GM12878 (cell line): Measurements from ENCODE around the gene PLA2G1B. TPM values are rescaled to one million over a fixed set of nuclear protein-coding genes. Genes with fewer than 3 reads are reported as not detected.

Source experiments
- ATAC-seq: fragments of 200-7000 bp; cut with Tn5 transposase; 3 replicates; pipeline ENCODE4 v1.9.1; 2020; ENCODE audit warnings: mild to moderate bottlenecking, moderate library complexity
- BruUV-seq: library from RNA; stranded (reverse); fragments of 400-500 nt; replicated peaks from 2 replicates; lab custom pipeline; 2021; lab: Mats Ljungman, UMichigan
- CTCF ChIA-PET: fragments of 300-600 bp; sonication (Branson Sonifier 250); formaldehyde crosslinking; extraction: SDS; loops from one replicate; lab custom pipeline; 2021; ENCODE audit warnings: inconsistent platforms; lab: Yijun Ruan, JAX
- POLR2A ChIA-PET: fragments of 350-600 bp; formaldehyde crosslinking; extraction: SDS; loops from one replicate; lab custom pipeline; 2021; ENCODE audit warnings: inconsistent platforms; lab: Charles Lee
- RAD21 ChIA-PET: fragments of 300-600 bp; sonication (Branson Sonifier 250); formaldehyde crosslinking; loops from one replicate; lab custom pipeline; 2023; ENCODE audit warnings: antibody characterized with exemption; ENCODE audit not compliant: unreplicated experiment; lab: Charles Lee
- SMC1A ChIA-PET: fragments of 300-600 bp; sonication (Branson Sonifier 250); formaldehyde crosslinking; loops from one replicate; lab custom pipeline; 2023; ENCODE audit not compliant: unreplicated experiment, uncharacterized antibody; lab: Charles Lee
- DNase-seq: peaks from one replicate; pipeline ENCODE4 v3.0.0-alpha.2; 2011; ENCODE audit warnings: low read depth, low spot score
- FAIRE-seq: peaks from 3 replicates; lab custom pipeline; 2011; peaks lifted over from hg19 to GRCh38; lab: Jason Lieb, UNC
- H2AFZ ChIP-seq: 2 replicates; pipeline ENCODE4 v1.6.0; 2011; ENCODE audit warnings: low read depth, low read length, control low read depth; ENCODE audit not compliant: control insufficient read depth
- H3K27ac ChIP-seq: 2 replicates; pipeline ENCODE4 v1.5.1; 2011; ENCODE audit warnings: control low read depth; ENCODE audit not compliant: control insufficient read depth, insufficient read depth
- H3K27me3 ChIP-seq, 2 experiments: replicated peaks in 1 of 2; 2 replicates each; pipeline versions ENCODE4 v1.6.0 to v1.6.1; 2011; ENCODE audit warnings: low read length in 1 of 2; ENCODE audit not compliant: control insufficient read depth in 2 of 2, insufficient read depth in 2 of 2
- H3K36me3 ChIP-seq, 2 experiments: 2 replicates each; pipeline ENCODE4 v1.5.1; 2011; ENCODE audit warnings: low read length in 1 of 2; ENCODE audit not compliant: control insufficient read depth in 2 of 2, insufficient read depth in 2 of 2
- H3K4me1 ChIP-seq: 2 replicates; pipeline ENCODE4 v1.6.1; 2011; ENCODE audit warnings: mild to moderate bottlenecking, low read length, moderate library complexity, mixed read lengths; ENCODE audit not compliant: control insufficient read depth, insufficient read depth
- H3K4me2 ChIP-seq: 2 replicates; pipeline ENCODE4 v1.6.0; 2011; ENCODE audit warnings: control low read depth; ENCODE audit not compliant: control insufficient read depth, insufficient read depth
- H3K4me3 ChIP-seq: fragments of 200-600 bp; sonication (generic); 2 replicates; pipeline ENCODE4 v1.5.1; 2016
- H3K79me2 ChIP-seq: 2 replicates; pipeline ENCODE4 v1.6.0; 2011; ENCODE audit warnings: low read length; ENCODE audit not compliant: control insufficient read depth, insufficient read depth
- H3K9ac ChIP-seq: 2 replicates; pipeline ENCODE4 v1.8.0; 2011; ENCODE audit warnings: low read length, control low read depth, mixed read lengths; ENCODE audit not compliant: control insufficient read depth, insufficient read depth
- H3K9me3 ChIP-seq: replicated peaks from 3 replicates; pipeline ENCODE4 v1.5.1; 2011; ENCODE audit warnings: mild to moderate bottlenecking, low read length; ENCODE audit not compliant: control insufficient read depth, insufficient read depth
- H4K20me1 ChIP-seq: 2 replicates; pipeline ENCODE4 v1.6.0; 2011; ENCODE audit not compliant: control insufficient read depth, insufficient read depth
- BCL11A ChIP-seq: IDR thresholded peaks from 2 replicates; pipeline ENCODE4 v1.6.1; 2011; ENCODE audit warnings: low read depth, low read length
- BMI1 ChIP-seq: fragments of 450-650 bp; IDR thresholded peaks from 2 replicates; pipeline ENCODE4 v1.6.1; 2016; ENCODE audit warnings: mild to moderate bottlenecking, moderate library complexity, borderline replicate concordance
- CBFB ChIP-seq: IDR thresholded peaks from 2 replicates; pipeline ENCODE4 v1.6.1; 2016; ENCODE audit warnings: antibody characterized with exemption, low read depth
- HCFC1 ChIP-seq: fragments of 150-350 bp; IDR thresholded peaks from 2 replicates; pipeline ENCODE4 v1.6.1; 2014; ENCODE audit warnings: low read length
- JUNB ChIP-seq: IDR thresholded peaks from 2 replicates; pipeline ENCODE4 v1.6.1; 2016; ENCODE audit warnings: antibody characterized with exemption, mild to moderate bottlenecking
- KAT2A ChIP-seq: conservative IDR thresholded peaks from 2 replicates; pipeline ENCODE4 v1.6.1; 2011; ENCODE audit warnings: low read depth, low read length; ENCODE audit not compliant: control insufficient read depth
- MXI1 ChIP-seq: fragments of 150-350 bp; IDR thresholded peaks from 2 replicates; pipeline ENCODE4 v1.6.1; 2011; ENCODE audit warnings: low read depth, mild to moderate bottlenecking, inconsistent platforms, low read length, improper control_type of control experiment
- RBBP5 ChIP-seq: fragments of 200-600 bp; sonication (generic); conservative IDR thresholded peaks from 2 replicates; pipeline ENCODE4 v1.6.1; 2016
- SIX5 ChIP-seq: IDR thresholded peaks from 2 replicates; pipeline ENCODE4 v1.6.1; 2011; ENCODE audit warnings: mild to moderate bottlenecking, low read depth, low read length, moderate library complexity; ENCODE audit not compliant: severe bottlenecking
- STAT1 ChIP-seq: fragments of 450-650 bp; conservative IDR thresholded peaks from 2 replicates; pipeline ENCODE4 v1.6.1; 2014; ENCODE audit warnings: antibody characterized with exemption, mild to moderate bottlenecking
- WGBS: methylation state at CpG from one replicate; pipeline ENCODE4 v1.1.6; 2016; ENCODE audit warnings: low lambda C conversion rate; ENCODE audit not compliant: insufficient replicate concordance, insufficient coverage; ENCODE audit errors: missing lambda C conversion rate; 5-methylcytosine and 5-hydroxymethylcytosine counted together
- in situ Hi-C: fragments of 300-500 bp; cut with MboI; formaldehyde crosslinking; loops from 9 replicates; pipeline ENCODE4 v1.14.3; 2018; ENCODE audit warnings: mixed read lengths
- intact Hi-C: fragments of 100-400 bp; cut with micrococcal nuclease; formaldehyde crosslinking; loops from one replicate; pipeline ENCODE4 v1.14.2; 2022; ENCODE audit not compliant: unreplicated experiment
- polyA plus RNA-seq, 11 experiments: library from polyadenylated mRNA; depleted of rRNA in 4 of 11; unstranded in 6 of 11; stranded (reverse) in 5 of 11; fragments of >200 nt; fragmentation: Nextera tagmentation in 4 of 11; fragmentation: Illumina TruSeq in 1 of 11; extraction: Ambion mirVana in 4 of 11; extraction: Trizol in 1 of 11; gene quantifications; 1 replicate in 1 of 11; 2 replicates in 10 of 11; pipeline versions ENCODE4 v1.2.1 to v1.2.3, GENCODE V29; 2011 to 2016; ENCODE audit warnings: inconsistent platforms in 2 of 11, missing spikeins in 2 of 11, low read depth in 1 of 11
- total RNA-seq, 4 experiments: library from RNA; depleted of rRNA in 3 of 4; stranded (reverse); fragments of >200 nt in 3 of 4; fragmentation: Illumina TruSeq in 1 of 4; extraction: Trizol in 1 of 4; gene quantifications; 2 replicates each; pipeline versions ENCODE4 v1.2.1 to v1.2.3, GENCODE V29; 2013 to 2021
- TF ChIP-seq, protein P1 (sequence below): fragments of 450-650 bp; IDR thresholded peaks from 2 replicates; pipeline ENCODE4 v1.6.1; 2017; ENCODE audit warnings: borderline replicate concordance
- TF ChIP-seq, protein P2 (sequence below): IDR thresholded peaks from 2 replicates; pipeline ENCODE4 v1.6.1; 2012; ENCODE audit warnings: mild to moderate bottlenecking, low read depth, low read length
- TF ChIP-seq, protein P3 (sequence below): IDR thresholded peaks from 2 replicates; pipeline ENCODE4 v1.6.1; 2011; ENCODE audit warnings: borderline replicate concordance, low read depth, mild to moderate bottlenecking, moderate library complexity, low read length; ENCODE audit not compliant: insufficient read depth, poor library complexity, severe bottlenecking

The PLA2G1B gene
- total and polyA plus RNA-seq, 10 of the 15 experiments (the other 5 are each of a cell fraction or from before 2014, with no cell fraction given), result not detected

DNA sequence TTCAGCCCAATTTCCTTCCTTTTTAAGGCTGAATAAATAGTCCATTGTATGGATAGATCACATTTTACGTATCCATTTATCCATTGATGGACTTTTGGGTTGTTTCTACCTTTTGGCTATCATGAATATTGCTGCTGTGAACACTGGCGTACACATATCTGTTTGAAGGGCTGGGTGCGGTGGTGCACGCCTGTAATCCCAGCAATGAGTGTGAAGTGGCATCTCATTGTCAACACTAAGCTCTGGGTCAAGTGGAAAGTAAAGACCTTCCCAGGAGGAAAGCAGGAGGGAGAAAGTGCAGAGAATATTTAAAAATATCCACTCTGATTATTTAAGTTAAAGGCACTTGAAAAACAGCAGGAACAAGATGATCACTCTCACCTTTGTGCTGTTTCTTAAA, 11.7 kb upstream of the PLA2G1B start:
- in situ Hi-C loops, result no loop called here
- RAD21 ChIA-PET, result interaction anchor here (0.6 kb wide), 1 partner anchor 85 kb away, joined by 4 read pairs; no protein-coding TSS in a partner anchor
- no TSS peak for BruUV-seq

More for the DNA sequence above, 11.7 kb upstream of the PLA2G1B start:
- Histone ChIP-seq H3K27me3 (no peaks in the 10 kb centered on the region), H3K9me3 (peaks cover 10% of the 10 kb centered on the region; the same call in 2 of the 3 replicates), H3K36me3 (no peaks in the 10 kb centered on the region), H4K20me1 (no peaks in the 10 kb centered on the region), H2AFZ (no peak overlapping the region), H3K27ac (no peak overlapping the region), H3K79me2 (no peaks in the 10 kb centered on the region), H3K4me2 (no peak overlapping the region), H3K4me3 (no peak overlapping the region), H3K4me1 (no peaks in the 10 kb centered on the region), H3K9ac (no peak overlapping the region)
- ATAC-seq (no peak), DNase-seq (no peak), FAIRE-seq (no peak)
- TF ChIP-seq HCFC1 (no peak), BMI1 (no peak), BCL11A (no peak), CBFB (no peak), RBBP5 (no peak), MXI1 (no peak), KAT2A (no peak), STAT1 (no peak), SIX5 (no peak), JUNB (no peak)
- TF ChIP-seq, protein P1, sequence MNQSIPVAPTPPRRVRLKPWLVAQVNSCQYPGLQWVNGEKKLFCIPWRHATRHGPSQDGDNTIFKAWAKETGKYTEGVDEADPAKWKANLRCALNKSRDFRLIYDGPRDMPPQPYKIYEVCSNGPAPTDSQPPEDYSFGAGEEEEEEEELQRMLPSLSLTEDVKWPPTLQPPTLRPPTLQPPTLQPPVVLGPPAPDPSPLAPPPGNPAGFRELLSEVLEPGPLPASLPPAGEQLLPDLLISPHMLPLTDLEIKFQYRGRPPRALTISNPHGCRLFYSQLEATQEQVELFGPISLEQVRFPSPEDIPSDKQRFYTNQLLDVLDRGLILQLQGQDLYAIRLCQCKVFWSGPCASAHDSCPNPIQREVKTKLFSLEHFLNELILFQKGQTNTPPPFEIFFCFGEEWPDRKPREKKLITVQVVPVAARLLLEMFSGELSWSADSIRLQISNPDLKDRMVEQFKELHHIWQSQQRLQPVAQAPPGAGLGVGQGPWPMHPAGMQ, result no peak
- TF ChIP-seq, protein P2, sequence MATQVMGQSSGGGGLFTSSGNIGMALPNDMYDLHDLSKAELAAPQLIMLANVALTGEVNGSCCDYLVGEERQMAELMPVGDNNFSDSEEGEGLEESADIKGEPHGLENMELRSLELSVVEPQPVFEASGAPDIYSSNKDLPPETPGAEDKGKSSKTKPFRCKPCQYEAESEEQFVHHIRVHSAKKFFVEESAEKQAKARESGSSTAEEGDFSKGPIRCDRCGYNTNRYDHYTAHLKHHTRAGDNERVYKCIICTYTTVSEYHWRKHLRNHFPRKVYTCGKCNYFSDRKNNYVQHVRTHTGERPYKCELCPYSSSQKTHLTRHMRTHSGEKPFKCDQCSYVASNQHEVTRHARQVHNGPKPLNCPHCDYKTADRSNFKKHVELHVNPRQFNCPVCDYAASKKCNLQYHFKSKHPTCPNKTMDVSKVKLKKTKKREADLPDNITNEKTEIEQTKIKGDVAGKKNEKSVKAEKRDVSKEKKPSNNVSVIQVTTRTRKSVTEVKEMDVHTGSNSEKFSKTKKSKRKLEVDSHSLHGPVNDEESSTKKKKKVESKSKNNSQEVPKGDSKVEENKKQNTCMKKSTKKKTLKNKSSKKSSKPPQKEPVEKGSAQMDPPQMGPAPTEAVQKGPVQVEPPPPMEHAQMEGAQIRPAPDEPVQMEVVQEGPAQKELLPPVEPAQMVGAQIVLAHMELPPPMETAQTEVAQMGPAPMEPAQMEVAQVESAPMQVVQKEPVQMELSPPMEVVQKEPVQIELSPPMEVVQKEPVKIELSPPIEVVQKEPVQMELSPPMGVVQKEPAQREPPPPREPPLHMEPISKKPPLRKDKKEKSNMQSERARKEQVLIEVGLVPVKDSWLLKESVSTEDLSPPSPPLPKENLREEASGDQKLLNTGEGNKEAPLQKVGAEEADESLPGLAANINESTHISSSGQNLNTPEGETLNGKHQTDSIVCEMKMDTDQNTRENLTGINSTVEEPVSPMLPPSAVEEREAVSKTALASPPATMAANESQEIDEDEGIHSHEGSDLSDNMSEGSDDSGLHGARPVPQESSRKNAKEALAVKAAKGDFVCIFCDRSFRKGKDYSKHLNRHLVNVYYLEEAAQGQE, result no peak
- TF ChIP-seq, protein P3, sequence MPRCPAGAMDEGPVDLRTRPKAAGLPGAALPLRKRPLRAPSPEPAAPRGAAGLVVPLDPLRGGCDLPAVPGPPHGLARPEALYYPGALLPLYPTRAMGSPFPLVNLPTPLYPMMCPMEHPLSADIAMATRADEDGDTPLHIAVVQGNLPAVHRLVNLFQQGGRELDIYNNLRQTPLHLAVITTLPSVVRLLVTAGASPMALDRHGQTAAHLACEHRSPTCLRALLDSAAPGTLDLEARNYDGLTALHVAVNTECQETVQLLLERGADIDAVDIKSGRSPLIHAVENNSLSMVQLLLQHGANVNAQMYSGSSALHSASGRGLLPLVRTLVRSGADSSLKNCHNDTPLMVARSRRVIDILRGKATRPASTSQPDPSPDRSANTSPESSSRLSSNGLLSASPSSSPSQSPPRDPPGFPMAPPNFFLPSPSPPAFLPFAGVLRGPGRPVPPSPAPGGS, result no peak
- POLR2A ChIA-PET, result no interaction called here
- WGBS, result 70% methylated on average over 4 of the region's 4 CpGs
- SMC1A ChIA-PET, result interaction anchor here (0.6 kb wide), 1 partner anchor 540 kb away, joined by 3 read pairs; no protein-coding TSS in a partner anchor
- CTCF ChIA-PET, result interaction anchor here (1.5 kb wide), 1 partner anchor 74 kb away, joined by 3 read pairs; the partner anchor contains the start of gene PXN
- intact Hi-C loops, result no loop called here
